HG03108 (cell line): ENCODE data around the gene BRCA1.
"Not testable (repeated sequence)": the region's sequence is repeated elsewhere in the genome, so short reads cannot be mapped to it uniquely, and the experiment has no call there.

Source experiments
- ATAC-seq: cut with Tn5 transposase; IDR thresholded peaks from one replicate; pipeline ENCODE4 v1.9.1; 2021; ENCODE audit warnings: moderate library complexity; ENCODE audit not compliant: unreplicated experiment

BRCA1 gene

DNA sequence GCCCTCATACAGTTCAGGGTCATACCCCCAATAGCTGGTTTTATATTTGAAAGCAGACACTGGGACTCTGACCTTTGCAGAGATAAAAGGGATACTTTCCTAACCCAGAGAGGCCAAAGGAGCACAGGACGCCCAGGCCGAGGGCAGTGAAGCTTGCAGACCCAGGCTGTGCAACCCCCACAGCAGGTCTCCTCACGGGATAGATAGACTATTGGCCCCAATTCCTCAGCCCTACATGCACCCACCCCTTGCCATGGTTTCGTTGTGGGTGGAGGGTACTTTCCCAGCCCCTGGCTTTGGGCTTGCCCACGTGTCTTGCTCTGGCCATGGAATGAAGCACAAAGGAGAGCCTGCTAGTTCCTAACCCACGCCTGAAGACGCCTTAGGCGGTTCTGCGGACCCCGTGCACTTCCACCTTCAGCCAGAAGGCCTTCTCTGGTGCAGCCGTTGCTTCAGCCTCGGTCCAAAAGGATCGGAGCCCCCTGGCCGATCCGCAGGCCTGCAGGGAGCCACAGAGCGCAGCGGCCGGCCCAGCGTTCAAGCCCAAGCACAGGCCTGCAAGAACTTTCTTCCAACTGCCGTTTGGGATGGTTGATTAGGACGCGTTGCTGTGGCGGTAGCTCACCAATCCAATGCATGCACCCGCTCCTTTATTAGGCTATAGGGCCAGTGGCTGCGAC lies 9.8 kb upstream of the BRCA1 start:
- ATAC-seq: no peak

GRCh38 chr17:43133439-43133838 lies 8.3 kb upstream of the BRCA1 start:
- not testable (repeated sequence) for ATAC-seq

- ATAC-seq: no peak
Measured at GRCh38 chr17:43132117-43132516, 7.0 kb upstream of the BRCA1 start.

- no peak for ATAC-seq
Measured at GRCh38 chr17:43129671-43130010, 4.5 kb upstream of the BRCA1 start.

DNA sequence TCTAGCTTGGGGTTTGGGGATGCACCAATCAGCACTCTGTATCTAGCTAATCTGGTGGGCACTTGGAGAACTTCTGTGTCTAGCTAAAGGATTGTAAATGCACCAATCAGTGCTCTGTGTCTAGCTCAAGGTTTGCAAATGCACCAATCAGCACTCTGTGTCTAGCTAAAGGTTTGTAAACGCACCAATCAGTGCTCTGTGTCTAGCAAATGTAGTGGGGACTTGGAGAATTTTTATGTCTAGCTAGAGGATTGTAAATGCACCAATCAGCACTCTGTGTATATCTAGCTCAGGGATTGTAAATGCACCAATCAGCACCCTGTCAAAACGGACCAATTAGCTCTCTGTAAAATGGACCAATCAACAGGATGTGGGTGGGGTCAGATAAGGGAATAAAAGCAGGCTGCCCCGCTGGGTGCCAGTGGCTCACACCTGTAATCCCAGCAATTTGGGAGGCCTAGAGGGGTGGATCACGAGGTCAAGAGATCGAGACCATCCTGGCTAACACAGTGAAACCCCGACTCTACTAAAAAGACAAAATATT lies 2.2 kb upstream of the BRCA1 start:
- not testable (repeated sequence) for ATAC-seq

DNA sequence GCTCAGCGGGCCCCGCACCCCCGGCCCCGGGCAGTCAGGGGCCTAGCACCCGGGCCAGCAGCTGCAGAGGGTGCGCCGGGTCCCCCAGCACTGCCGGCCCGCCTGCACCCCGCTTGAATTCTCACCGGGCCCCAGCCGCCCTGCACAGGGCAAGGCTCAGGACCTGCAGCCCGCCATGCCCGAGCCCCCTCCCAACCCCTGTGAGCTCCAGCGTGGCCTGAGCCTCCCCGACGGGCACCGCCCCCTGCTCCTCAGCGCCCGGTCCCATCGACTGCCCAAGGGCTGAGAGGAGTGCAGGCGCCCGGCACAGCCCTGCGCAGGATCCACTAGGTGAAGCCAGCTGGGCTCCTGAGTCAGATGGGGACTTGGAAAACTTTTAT lies 1.7 kb upstream of the BRCA1 start:
- no peak for ATAC-seq

DNA sequence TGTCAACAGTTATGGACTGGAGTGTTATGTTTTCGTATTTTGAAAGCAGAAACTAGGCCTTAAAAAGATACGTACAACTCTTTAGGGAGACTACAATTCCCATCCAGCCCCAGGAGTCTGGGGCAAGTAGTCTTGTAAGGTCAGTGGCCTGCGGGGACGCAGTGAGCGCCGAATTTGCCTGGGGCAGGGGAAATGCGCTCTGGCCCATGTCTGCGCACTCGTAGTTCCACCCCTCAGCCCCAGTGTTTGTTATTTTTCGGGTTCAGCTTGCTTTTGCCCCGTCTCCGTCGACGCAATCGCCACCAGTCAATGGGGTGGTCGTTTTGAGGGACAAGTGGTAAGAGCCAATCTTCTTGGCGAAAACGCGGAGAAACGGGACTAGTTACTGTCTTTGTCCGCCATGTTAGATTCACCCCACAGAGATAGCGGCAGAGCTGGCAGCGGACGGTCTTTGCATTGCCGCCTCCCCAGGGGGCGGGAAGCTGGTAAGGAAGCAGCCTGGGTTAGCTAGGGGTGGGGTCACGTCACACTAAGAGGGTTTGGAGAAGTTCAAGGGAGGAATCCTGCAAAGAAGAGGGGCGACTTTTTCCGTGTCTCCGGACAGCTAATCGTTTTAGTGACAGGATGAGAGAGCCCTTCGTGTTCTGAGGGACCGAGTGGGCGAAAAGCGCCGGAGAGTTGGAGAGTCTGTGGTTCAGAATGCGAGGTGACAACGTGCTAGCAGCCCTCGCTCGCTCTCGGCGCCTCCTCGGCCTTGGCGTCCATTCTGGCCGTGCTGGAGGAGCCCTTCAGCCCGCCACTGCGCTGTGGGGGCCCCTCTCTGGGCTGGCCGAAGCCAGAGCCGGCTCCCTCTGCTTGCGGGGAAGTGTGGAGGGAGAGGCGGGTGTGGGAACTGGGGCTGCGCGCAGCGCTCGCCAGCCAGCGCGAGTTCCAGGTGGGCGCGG lies 1.1 kb upstream of the BRCA1 start:
- ATAC-seq: no peak

GRCh38 chr17:43118679-43119615 lies 6.2 kb downstream of the BRCA1 start:
- no peak for ATAC-seq

GRCh38 chr17:43114151-43114552 lies 11.0 kb downstream of the BRCA1 start:
- ATAC-seq: no peak

- no peak for ATAC-seq
Measured at GRCh38 chr17:43106552-43106951, 18.6 kb downstream of the BRCA1 start.

DNA sequence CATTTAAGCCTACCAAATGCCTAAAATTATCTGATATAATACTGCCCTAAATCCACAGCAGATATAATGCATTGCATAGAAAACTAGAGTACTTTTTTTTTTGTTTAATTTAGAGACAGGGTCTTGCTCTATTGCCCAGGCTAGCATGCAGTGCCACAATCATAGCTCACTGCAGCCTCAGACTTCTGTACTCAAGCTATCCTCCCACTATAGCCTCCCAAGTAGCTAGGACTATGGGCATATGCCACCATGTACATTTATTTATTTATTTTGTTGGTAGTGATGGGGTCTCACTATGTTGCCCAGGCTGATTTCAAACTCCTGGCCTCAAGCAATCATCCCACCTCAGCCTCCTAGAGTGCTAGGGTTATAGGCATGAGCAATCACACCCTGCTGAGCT lies 20.0 kb downstream of the BRCA1 start:
- ATAC-seq: no peak

DNA sequence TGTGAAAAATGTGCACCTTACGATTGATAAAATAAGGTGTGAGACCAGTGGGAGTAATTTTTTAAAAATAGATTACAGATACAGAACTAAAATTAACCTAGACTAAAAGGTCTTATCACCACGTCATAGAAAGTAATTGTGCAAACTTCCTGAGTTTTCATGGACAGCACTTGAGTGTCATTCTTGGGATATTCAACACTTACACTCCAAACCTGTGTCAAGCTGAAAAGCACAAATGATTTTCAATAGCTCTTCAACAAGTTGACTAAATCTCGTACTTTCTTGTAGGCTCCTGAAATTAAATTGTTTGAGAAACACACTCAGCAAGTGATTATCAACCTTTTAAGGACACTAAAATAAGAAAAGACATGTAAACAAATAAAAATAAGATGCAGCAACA lies 20.5 kb downstream of the BRCA1 start:
- no peak for ATAC-seq

DNA sequence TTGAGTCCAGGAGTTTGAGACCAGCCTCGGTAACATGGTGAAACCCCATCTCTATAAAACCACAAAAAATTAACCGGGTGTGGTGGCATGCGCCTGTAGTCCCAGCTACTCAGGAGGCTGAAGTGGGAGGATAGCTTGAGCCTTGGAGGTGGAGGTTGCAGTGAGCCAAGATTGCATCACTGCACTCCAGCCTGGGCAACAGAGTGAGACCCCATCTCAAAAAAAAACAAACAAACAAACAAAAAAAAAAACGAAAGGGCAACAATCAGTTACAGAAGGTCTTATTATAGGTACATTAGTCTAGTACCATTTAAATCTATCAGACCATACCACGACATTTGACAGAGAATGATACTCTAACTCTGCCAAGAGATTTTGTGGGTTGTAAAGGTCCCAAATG lies 29.8 kb downstream of the BRCA1 start:
- ATAC-seq: not testable (repeated sequence)

DNA sequence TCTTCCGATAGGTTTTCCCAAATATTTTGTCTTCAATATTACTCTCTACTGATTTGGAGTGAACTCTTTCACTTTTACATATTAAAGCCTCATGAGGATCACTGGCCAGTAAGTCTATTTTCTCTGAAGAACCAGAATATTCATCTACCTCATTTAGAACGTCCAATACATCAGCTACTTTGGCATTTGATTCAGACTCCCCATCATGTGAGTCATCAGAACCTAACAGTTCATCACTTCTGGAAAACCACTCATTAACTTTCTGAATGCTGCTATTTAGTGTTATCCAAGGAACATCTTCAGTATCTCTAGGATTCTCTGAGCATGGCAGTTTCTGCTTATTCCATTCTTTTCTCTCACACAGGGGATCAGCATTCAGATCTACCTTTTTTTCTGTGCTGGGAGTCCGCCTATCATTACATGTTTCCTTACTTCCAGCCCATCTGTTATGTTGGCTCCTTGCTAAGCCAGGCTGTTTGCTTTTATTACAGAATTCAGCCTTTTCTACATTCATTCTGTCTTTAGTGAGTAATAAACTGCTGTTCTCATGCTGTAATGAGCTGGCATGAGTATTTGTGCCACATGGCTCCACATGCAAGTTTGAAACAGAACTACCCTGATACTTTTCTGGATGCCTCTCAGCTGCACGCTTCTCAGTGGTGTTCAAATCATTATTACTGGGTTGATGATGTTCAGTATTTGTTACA lies 30.9 kb downstream of the BRCA1 start:
- no peak for ATAC-seq

DNA sequence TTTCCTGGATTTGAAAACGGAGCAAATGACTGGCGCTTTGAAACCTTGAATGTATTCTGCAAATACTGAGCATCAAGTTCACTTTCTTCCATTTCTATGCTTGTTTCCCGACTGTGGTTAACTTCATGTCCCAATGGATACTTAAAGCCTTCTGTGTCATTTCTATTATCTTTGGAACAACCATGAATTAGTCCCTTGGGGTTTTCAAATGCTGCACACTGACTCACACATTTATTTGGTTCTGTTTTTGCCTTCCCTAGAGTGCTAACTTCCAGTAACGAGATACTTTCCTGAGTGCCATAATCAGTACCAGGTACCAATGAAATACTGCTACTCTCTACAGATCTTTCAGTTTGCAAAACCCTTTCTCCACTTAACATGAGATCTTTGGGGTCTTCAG lies 32.3 kb downstream of the BRCA1 start:
- ATAC-seq: no peak

GRCh38 chr17:43090022-43090421 lies 35.1 kb downstream of the BRCA1 start:
- no peak for ATAC-seq

GRCh38 chr17:43085474-43085873 lies 39.7 kb downstream of the BRCA1 start:
- ATAC-seq: no peak

GRCh38 chr17:43079641-43080302 lies 45.4 kb downstream of the BRCA1 start:
- no peak for ATAC-seq

DNA sequence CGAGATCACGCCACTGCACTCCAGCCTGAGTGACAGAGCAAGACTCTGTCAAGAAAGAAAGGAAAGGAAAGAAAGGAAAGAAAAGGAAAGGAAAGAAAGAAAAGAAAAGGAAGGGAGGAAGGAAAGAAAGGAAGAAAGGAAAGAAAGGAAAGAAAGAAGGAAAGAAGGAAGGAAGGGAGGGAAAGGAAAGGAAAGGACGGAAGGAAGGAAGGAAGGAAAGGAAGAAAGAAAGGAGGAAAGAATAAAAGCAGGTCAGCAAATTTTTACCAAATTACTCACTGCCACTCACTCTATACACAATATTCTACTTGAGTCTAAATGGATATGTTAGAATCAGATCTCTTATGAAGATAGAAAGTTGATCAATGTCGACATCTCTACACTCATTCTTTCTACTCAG lies 50.3 kb downstream of the BRCA1 start:
- no peak for ATAC-seq

DNA sequence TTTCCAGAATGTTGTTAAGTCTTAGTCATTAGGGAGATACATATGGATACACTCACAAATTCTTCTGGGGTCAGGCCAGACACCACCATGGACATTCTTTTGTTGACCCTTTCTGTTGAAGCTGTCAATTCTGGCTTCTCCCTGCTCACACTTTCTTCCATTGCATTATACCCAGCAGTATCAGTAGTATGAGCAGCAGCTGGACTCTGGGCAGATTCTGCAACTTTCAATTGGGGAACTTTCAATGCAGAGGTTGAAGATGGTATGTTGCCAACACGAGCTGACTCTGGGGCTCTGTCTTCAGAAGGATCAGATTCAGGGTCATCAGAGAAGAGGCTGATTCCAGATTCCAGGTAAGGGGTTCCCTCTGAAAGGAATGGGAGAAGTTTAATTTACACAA lies 54.3 kb downstream of the BRCA1 start:
- ATAC-seq: no peak
